ENCODE data around the gene LRRK1.
"Not testable (repeated sequence)": the region's sequence is repeated elsewhere in the genome, so short reads cannot be mapped to it uniquely, and the experiment has no call there.

Gene LRRK1

DNA sequence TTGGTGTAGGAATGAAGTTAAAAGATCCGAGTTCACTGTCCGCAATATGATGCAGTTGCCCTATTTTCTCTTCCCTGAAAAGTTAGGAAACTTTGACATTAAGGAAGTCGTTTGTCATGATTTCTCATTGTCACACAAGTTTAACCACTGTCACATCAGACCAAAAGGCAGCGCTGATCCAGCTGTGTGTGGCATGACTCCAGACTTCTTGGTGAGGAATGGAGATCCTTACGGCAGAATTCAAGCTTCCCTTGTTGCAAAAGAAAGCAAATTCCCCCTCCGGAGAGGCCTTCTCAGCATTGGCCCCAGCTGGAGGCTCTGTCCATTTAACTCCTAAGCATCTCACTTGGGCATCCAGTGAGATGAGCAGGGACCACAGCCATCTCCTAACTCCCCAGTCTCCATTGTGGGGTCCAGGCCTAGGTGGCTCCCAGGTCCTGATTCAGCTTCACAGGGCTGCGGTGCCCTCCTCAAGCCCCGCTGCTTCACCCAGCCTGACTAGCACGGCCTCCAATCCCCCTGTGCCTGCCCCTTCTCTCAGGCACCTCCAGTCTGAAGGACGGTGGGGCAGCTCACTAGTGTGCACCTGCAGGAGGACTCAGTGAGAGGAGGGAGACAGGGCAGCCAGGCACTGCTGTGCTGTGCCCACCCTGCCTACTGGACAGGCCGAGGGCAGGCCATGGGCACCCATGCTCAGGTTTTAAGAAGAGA lies 173.2 kb downstream of the LRRK1 start:
- DNase-seq (ENCODE audit: low read depth) = no peak

DNA sequence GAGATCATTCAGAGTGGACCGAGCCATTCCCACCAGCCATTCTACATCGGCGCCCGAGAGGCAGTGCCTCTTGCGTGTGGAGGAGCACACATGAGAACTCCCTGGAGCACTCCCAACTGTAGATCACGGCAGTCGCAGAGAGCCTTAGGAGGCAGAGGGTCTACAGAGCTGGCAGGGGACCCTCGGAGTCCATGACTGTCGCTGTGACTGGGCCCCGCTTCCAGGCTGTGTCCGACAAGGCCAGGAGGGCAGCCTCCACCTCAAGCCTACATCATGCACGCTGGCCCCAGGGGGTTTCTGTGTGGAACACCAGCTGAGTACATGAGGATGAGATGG lies 173.7 kb downstream of the LRRK1 start:
- no peak for DNase-seq (ENCODE audit: low read depth)

DNA sequence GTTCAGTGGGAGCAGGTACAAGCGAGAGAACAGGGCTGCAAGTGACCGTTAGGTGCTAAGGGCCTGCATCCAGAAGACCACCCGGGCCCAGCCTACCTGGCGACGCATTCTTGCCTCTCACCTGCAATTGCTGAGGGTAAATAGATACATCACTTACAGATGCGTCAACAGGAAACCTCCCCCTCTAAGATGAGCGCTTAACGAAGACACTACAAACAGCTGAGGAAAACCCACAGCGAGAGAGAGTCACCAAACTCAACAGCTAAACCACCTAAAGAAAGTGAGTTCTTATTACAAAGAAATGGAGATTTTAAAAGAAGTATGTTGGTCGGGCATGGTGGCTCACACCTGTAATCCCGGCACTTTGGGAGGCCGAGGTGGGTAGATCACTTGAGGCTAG lies 174.8 kb downstream of the LRRK1 start:
- DNase-seq (ENCODE audit: low read depth) = no peak

DNA sequence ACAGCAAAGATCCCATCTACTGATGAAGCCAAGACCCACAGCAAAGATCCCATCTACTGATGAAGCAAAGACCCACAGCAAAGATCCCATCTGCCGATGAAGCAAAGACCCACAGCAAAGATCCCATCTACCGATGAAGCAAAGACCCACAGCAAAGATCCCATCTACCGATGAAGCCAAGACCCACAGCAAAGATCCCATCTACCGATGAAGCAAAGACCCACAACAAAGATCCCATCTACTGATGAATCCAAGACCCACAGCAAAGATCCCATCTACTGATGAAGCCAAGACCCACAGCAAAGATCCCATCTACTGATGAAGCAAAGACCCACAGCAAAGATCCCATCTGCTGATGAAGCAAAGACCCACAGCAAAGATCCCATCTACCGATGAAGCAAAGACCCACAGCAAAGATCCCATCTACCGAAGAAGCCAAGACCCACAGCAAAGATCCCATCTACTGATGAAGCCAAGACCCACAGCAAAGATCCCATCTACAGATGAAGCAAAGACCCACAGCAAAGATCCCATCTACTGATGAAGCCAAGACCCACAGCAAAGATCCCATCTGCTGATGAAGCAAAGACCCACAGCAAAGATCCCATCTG lies 176.7 kb downstream of the LRRK1 start:
- not testable (repeated sequence) for DNase-seq (ENCODE audit: low read depth)

DNA sequence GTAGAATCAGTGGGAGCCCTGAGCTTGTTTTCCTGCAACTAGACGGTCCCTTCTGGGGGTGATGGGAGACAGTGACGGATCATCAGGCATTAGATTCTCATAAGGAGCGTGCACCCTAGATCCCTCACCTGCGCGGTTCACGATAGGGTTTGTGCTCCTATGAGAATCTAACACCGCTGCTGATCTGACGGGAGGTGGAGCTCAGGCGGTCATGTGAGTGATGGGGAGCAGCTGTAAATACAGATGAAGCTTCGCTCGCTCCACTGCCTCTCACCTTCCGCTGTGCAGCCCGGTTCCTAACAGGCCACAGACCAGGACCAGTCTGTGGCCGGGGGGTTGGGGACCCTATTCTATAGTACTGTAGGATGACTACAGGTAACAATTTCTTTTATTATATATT lies 178.0 kb downstream of the LRRK1 start:
- DNase-seq (ENCODE audit: low read depth) = no peak

DNA sequence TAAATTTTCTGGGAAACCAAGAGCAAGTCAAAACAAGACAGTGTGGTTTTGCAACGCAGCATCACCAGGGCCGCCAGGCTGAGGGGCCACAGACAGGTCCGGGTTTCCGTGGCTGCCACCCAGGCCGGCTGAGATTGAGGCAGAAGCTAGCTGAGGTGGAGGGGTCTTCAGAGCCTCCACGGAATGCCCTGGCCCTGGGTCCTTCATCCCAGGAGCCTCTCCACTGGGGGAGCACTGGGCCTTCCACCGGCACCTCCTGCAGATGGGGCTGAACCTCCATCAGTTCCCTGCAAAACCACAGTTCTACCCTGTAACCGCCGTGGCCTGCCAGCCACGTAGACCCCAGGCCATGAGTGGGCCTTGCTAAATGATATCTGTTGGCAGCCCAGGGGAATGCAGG lies 180.0 kb downstream of the LRRK1 start:
- DNase-seq (ENCODE audit: low read depth) = no peak

DNA sequence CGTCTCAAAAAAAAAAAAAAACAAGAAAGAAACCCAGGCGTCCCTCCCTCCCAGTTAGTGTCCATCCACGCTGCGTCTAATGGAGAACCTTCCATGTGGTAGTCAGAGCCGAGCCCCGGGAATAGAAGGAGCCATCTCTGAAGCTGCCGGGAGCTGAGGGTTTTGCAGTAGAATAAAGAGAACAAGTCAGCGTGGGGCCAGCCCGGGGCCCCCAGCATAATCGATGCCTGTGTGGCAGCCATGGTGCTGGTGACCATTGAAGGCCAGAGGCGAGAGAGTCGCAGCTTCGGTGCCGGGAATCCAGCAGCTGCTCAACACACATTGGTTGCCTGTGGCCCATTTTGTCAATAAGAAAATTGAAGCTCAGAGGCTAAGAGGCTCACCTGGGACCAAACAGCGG lies 181.0 kb downstream of the LRRK1 start:
- DNase-seq (ENCODE audit: low read depth) = no peak

DNA sequence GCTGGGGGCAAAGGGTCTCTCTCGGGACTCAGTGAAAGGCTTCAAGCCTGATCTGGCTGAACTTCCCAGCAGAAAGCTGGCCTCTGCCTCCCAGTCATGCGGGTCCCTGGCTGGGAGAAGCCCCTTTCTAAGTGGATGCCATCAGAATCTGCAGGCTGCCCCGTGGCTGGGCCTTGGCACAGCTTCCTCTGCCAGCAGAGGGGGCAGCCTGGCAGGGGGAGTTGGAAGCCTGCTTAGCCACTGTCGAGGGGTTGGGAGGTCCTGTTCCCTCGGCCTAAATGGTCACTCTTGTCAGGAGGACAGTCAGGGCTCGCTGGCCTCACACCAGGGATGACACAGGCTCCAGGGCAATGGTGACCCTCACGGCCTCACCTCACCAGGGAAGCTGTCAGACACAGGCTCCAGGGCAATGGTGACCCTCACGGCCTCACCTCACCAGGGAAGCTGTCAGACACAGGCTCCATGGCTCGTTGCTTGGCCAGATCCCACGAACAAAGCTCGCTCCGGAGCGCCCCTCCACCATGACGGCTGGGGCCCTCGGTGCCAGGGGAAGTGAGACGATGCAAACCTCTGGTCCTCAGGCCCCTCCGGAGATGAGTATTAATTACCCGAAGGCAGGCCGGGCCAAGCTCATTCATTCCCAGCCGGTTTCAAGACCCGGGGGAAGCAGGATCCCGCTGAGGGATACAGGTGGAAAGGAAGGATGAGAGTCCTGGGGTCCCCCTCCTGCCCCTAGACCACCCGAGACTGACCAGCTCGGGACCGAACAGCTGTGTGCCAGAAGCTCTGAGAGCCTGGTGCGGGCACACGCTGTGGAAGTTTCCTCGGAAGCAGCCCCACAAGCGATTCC lies 181.7 kb downstream of the LRRK1 start:
- no peak for DNase-seq (ENCODE audit: low read depth)

DNA sequence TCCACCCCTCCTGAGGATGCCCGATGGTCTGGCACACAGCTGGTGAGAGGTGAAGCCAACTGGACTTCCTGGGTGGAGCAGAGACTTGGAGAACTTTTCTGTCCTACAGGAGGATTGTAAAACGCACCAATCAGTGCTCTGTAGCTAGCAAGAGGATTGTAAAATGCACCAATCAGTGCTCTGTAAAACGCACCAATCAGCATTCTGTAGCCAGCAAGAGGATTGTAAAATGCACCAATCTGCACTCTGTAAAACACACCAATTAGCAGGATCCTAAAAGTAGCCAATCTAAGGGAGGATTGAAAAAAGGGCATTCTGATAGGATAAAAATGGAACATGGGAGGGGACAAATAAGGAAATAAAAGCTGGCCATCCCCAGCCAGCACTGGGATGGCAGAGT lies 182.5 kb downstream of the LRRK1 start:
- no peak for DNase-seq (ENCODE audit: low read depth)

DNA sequence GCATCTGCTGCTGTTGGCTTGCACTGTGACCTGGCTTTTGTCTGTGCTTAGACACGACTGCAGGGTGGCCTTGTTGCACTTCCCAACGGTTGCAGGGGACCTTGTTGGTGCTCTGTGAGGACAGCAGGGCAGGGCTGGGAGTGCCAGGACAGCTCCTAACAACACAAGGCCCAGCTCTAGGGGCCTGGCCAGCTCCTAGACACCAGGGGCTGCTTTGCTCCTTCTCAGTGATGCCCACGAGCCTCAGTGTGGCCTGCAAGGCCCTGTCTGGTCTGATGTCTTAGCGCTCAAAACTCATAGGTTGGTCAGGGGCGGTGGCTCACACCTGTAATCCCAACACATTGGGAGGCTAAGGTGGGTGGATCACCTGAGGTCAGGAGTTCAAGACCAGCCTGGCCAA lies 183.6 kb downstream of the LRRK1 start:
- no peak for DNase-seq (ENCODE audit: low read depth)

DNA sequence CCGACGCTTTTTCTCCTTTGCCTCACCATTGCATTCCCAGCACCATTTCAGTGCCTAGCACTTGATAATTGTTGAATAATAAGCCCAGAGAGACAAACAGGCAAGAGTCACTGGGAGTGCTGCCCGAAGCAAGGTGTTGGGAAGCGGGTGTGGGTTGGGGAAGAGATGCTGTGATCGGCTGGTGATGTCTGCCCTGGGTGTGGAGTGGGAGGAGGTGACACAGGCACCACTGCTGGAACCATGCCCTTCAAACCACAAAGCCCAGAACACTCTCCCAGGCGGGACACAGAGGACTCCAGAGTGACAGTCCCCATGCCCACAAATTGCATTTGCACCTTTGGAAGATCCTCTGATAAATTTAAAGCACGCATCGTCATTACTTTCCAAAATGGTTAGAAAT lies 184.4 kb downstream of the LRRK1 start:
- DNase-seq (ENCODE audit: low read depth) = no peak

DNA sequence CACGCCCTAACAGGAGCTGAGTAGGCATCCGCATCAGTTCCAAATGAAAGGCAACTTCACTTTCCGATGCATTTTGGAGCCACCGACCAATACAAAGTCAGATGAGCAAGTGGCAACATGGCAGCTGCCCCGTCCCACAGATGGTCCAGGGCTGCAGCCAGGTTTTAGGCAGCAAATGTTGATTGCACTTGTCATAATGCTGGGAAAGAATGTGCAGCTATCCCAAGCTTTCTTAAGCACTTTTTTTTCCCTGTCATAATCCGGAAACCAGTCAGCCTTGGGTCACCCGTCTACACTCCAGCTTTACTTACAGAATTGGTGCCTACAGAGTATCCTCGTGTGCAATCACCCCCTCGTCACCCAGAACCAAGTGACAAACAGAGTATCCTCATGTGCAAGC lies 185.0 kb downstream of the LRRK1 start:
- DNase-seq (ENCODE audit: low read depth) = no peak

DNA sequence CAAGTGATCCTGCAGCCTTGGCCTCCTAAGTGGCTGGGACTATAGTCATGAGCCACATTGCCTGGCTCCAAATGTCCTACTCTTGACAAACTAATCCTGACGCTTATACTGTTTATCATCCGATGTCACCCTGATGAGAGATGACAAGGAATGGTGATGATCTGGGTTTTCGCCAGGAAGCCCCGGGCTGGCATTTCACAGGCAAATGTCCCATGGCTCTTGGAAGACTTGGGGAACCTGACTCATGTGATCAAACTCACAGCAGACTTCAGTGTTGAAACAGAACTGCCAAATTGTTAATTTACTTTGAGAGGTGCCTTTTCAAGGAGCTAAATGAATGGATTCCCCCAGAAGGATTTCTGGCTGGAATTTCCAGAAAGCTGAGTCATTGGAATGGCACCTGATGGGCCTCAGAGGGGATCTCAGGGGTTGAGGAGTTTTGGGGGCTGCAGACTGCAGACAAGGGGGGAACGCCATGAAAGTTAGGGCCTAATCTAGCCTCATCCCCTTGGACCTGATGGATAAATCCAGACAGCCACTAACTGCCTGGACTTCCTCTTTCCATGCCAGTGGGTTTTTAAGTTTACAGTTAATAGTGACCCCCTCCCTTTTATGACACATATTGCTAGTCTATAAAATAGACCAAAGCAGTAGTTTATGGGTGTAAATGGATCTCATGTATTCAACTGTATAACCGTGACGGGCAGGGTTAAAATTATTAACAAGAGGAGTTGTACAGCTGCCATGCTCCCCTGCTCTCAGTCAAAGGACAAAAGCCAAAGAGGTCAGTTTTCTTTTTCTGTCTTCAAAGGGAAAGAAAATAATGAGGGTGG lies 186.1 kb downstream of the LRRK1 start:
- DNase-seq (ENCODE audit: low read depth) = no peak

DNA sequence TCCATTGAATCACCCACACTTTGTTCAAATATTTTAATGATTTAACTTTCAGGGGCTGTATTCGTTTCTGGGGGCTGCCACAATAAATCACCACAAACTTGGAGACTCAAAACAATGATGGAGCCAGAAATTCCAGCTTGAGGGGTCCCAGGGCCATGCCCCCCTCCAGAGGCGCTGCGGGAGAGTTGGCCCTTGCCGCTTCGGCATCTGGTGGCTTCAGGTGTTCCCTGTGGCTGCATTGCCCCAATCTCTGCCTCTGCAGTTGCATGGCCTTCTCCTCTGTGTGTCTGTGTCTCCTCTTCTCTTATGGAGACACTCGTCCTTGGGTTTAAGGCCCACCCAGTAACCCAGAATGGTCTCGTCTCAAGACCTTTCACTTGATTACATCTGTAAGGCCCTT lies 187.9 kb downstream of the LRRK1 start:
- DNase-seq (ENCODE audit: low read depth) = no peak

DNA sequence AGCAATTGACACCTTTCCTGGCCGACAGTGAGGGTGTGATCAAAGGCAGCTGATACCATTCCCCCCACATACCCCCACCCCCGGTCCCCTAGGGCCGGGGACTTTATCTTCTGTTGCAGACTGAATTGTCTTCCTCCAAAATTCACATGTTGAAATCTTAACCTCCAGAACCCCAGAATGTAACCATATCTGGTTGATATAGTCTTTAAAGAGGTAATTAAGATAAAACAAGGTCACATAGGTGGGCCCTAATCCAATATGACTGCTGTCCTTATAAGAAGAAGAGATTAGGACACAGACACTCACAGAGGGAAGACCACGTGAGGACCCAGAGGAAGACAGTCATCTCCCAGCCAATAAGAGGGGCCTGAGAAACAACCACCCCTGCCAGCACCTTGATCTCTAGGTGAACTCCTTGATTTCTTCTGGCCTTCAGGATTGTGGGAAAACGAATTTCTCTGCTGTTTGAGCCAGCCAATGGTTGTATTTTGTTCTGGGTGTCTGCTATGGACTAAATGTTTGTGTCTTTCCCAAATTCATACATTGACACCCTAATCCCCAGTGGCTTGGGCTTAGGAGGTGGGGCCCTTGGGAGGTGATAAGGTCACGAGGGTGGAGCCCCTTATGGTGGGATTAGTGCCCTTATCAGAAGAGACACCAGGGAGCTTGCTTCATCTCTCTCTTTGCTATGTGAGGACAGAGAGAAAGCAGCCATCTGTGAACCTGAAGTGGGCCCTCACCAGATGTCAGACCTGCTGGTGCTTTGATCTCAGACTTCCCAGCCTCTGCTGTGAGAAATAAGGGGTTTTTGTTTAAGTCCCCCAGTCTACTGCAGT lies 188.7 kb downstream of the LRRK1 start:
- no peak for DNase-seq (ENCODE audit: low read depth)

DNA sequence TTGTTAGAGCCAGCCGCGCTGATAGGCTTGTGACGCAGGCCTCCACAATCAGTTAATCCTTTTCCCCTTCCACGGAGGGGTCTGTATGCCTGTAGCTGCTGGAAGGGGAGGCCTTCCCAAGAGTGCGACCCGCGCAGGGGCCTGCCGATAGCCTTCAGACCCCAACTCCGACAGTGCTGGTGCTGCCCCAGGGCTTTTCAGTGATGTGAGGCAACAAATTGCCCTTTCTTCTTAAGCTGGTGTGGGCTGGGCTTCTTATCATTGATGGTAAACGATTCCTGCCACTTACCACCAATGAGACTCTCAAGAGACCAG lies 189.3 kb downstream of the LRRK1 start:
- DNase-seq (ENCODE audit: low read depth) = no peak

DNA sequence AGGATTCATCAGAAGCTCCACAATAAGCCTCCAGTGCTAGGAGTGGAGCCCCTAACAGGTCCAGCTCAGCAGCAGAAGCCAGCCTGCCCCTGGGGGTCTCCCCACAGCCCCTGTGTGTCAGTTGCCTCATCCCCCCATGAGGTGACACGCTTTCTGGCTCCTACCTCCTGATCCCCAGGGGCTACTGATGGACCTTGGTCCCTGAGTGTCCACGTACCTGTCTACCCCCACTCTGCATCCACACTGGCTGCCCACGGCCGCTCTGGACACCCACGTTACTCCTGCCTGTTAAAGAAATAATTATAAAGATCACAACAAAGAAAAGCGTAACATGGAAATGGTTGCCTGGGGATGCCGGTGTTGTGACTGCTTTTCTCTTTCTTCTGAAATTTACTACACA lies 189.6 kb downstream of the LRRK1 start:
- DNase-seq (ENCODE audit: low read depth) = no peak

DNA sequence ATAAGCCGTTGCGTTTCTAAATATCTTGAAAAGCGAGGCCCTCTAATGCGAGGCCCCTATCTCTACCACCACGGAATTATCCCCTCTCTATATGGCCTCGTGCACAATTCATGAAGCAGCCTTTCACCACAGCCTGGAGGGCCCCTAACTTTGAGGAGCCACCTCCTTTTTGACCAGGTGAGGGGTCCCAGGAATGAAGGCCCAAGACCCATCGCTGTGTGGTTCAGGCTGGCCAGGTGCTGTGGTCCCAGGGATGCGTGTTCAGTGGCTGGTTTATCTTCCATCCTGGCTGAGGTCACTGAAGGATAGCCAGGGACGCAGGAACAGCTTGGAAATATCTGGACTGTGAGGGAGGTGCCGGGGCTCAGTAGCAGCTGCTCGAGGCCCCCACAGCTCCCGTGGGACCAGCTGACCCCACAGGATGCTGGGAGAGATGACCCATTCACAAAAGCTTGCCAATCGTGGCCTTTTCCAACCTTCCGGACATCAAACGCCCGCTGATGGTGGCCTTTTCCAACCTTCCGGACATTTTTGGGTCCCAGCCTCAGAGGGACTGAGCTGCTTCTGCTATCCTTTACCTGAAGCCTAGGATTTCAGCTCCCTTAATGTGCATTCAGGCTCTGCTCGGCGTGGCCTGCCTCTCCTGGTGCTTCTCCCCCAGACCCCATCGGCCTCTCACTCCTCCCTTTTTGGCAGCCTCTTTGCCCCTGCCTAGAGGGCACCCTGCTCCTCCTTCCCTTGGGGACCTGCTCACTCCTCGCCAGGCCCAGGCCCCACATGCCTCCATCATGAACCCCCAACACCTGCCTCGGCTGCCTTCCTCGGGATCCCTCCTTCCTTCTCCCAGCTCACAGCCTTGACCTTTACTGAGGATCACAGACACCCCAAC lies 191.8 kb downstream of the LRRK1 start:
- no peak for DNase-seq (ENCODE audit: low read depth)

DNA sequence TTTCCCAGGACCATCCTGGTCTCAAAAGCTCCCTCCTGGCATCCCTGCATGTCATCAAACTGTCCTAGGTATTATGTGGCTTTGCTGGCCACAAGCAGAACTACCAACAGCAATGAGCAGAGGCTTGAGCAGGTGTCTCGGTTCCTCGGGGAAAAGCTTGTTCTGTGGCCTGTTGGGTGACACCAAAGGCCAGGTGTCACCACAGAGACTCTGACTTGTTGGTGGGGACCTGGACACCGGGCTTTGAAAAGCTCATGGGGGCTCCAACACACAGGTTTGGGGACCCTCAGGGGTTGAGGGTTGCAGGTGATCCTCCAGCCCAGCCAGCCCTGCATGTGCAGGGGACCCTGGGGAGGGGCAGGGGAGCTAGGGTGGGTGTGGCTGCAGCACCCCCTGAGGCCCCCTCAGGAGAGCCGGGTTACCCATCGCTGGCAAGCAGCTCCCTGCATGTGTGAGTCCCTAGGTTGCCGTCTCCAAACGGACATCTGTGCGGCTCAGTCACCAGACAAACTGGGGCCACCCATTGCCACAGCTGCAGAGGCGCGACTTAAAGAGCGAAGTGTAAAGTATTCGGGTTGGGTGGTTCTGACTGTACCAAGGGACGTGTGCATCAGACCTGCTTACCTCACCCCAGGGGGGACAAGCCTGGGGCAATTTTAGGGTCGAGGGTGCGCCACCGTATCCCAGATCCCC lies 192.6 kb downstream of the LRRK1 start:
- DNase-seq (ENCODE audit: low read depth) = no peak
